Ovary (tissue), 3 donors: ENCODE data around the gene CERS6.

Experiments used
- CTCF ChIP-seq, 3 donors: fragments of 450-650 bp in 2 of 3; fragments of 200-600 bp in 1 of 3; IDR thresholded peaks; one replicate each; pipeline versions ENCODE4 v1.5.1 to v1.8.0; 2016 to 2022; ENCODE audit warnings: antibody characterized with exemption in 3 of 3, mild to moderate bottlenecking in 1 of 3
- EP300 ChIP-seq: sonication (generic); formaldehyde crosslinking; IDR thresholded peaks from one replicate; pipeline ENCODE4 v1.6.1; 2017; ENCODE audit warnings: antibody characterized with exemption
- POLR2A ChIP-seq: fragments of 450-650 bp; IDR thresholded peaks from one replicate; pipeline ENCODE4 v1.6.1; 2017; ENCODE audit warnings: antibody characterized with exemption, mild to moderate bottlenecking, moderate library complexity
- donor health status: DM: no; HTN: no; CAD: no.

GRCh38 chr2:168715849-168716248 is 259.8 kb downstream of the CERS6 start:
- TF ChIP-seq CTCF (IDR thresholded peaks at IDR 0.05) (no peak), POLR2A (no peak), EP300 (no peak)
